GM23248 (cell line): ENCODE results near the gene HSD17B2. TPM values are rescaled to one million over a fixed set of nuclear protein-coding genes. Genes with fewer than 3 reads are reported as not detected.

Experiments
- DNase-seq: peaks from one replicate; pipeline ENCODE4 v3.0.0-alpha.2; 2015
- H2AFZ ChIP-seq: fragments of 200-600 bp; sonication (generic); 2 replicates; pipeline ENCODE4 v1.6.1; 2016; ENCODE audit warnings: antibody characterized with exemption
- H3F3A ChIP-seq: fragments of 200-600 bp; sonication (generic); 2 replicates; pipeline ENCODE4 v1.6.1; 2016; ENCODE audit warnings: mild to moderate bottlenecking, antibody characterized with exemption, mixed run types; ENCODE audit not compliant: insufficient read depth
- H3K27ac ChIP-seq: fragments of 200-600 bp; sonication (generic); 2 replicates; pipeline ENCODE4 v1.5.1; 2016; ENCODE audit warnings: mild to moderate bottlenecking
- H3K27me3 ChIP-seq: fragments of 200-600 bp; sonication (generic); replicated peaks from 2 replicates; pipeline ENCODE4 v1.6.1; 2016; ENCODE audit warnings: mild to moderate bottlenecking; ENCODE audit not compliant: insufficient read depth
- H3K36me3 ChIP-seq: fragments of 200-600 bp; sonication (generic); 2 replicates; pipeline ENCODE4 v1.6.1; 2016; ENCODE audit warnings: low read depth, mild to moderate bottlenecking
- H3K4me1 ChIP-seq: fragments of 200-600 bp; sonication (generic); 2 replicates; pipeline ENCODE4 v1.6.1; 2016; ENCODE audit warnings: mild to moderate bottlenecking; ENCODE audit not compliant: insufficient read depth
- H3K4me2 ChIP-seq: fragments of 200-600 bp; sonication (generic); one replicate; pipeline ENCODE4 v1.6.1; 2016; ENCODE audit warnings: mild to moderate bottlenecking; ENCODE audit not compliant: unreplicated experiment
- H3K4me3 ChIP-seq: fragments of 200-600 bp; sonication (generic); 2 replicates; pipeline ENCODE4 v1.5.1; 2016; ENCODE audit warnings: mild to moderate bottlenecking
- H3K79me2 ChIP-seq: fragments of 200-600 bp; sonication (generic); 2 replicates; pipeline ENCODE4 v1.6.1; 2016; ENCODE audit warnings: mild to moderate bottlenecking; ENCODE audit not compliant: insufficient read depth
- H3K9ac ChIP-seq: fragments of 200-600 bp; sonication (generic); 2 replicates; pipeline ENCODE4 v1.6.1; 2016; ENCODE audit warnings: mild to moderate bottlenecking
- H3K9me2 ChIP-seq: fragments of 200-600 bp; sonication (generic); 2 replicates; pipeline ENCODE4 v1.6.1; 2016; ENCODE audit warnings: mixed run types, mild to moderate bottlenecking, moderate library complexity; ENCODE audit not compliant: insufficient read depth
- H3K9me3 ChIP-seq: fragments of 200-600 bp; sonication (generic); one replicate; pipeline ENCODE4 v1.6.1; 2017; ENCODE audit warnings: low read depth
- H4K20me1 ChIP-seq: fragments of 200-600 bp; sonication (generic); 2 replicates; pipeline ENCODE4 v1.6.0; 2016; ENCODE audit not compliant: insufficient read depth
- EZH2 ChIP-seq: fragments of 200-600 bp; sonication (generic); IDR thresholded peaks from 2 replicates; pipeline ENCODE4 v1.6.1; 2018; ENCODE audit warnings: antibody characterized with exemption, mild to moderate bottlenecking; ENCODE audit not compliant: insufficient read depth, poor library complexity, severe bottlenecking
- EZH2phosphoT487 ChIP-seq: fragments of 200-600 bp; sonication (generic); IDR thresholded peaks from 2 replicates; pipeline ENCODE4 v1.6.1; 2018; ENCODE audit warnings: antibody characterized with exemption, moderate library complexity, mild to moderate bottlenecking, low read depth; ENCODE audit not compliant: insufficient read depth
- WGBS, 2 experiments: methylation state at CpG; one replicate each; pipeline ENCODE4 v1.1.6; 2015 to 2017; ENCODE audit warnings: low lambda C conversion rate in 2 of 2, low coverage in 1 of 2; ENCODE audit errors: missing lambda C conversion rate in 2 of 2; 5-methylcytosine and 5-hydroxymethylcytosine counted together
- in situ Hi-C: fragments of 300-500 bp; cut with MboI; formaldehyde crosslinking; loops from 2 replicates; pipeline ENCODE4 v1.15.0; 2020
- polyA plus RNA-seq: library from polyadenylated mRNA; unstranded; fragments of >200 nt; fragmentation: Nextera tagmentation; extraction: Ambion mirVana; gene quantifications from 2 replicates; pipeline ENCODE4 v1.2.1, GENCODE V29; 2016
- total RNA-seq: library from RNA; depleted of rRNA; stranded (reverse); fragments of >200 nt; shearing (Covaris generic); gene quantifications from 2 replicates; pipeline ENCODE4 v1.2.3, GENCODE V29; 2014

Gene HSD17B2
- total and polyA plus RNA-seq, 2 experiments from 2014 or later = not detected

GRCh38 chr16:82042846-82043245, 7.8 kb downstream of the HSD17B2 start:
- no peaks in the 10 kb centered on the region for H3K27me3 ChIP-seq
- no peaks in the 10 kb centered on the region for H3K9me2 ChIP-seq
- no peaks in the 10 kb centered on the region for H3K9me3 ChIP-seq
- no peak overlapping the region for H3K27ac ChIP-seq
- no peak overlapping the region for H3K4me3 ChIP-seq
- TF ChIP-seq EZH2phosphoT487 = no peak
- TF ChIP-seq EZH2 = no peak
- H3K36me3 ChIP-seq = no peaks in the 10 kb centered on the region
- no peaks in the 10 kb centered on the region for H4K20me1 ChIP-seq
- H3K4me2 ChIP-seq = no peak overlapping the region
- H3K79me2 ChIP-seq = no peaks in the 10 kb centered on the region
- in situ Hi-C loops = no loop called here
- 93 to 98% methylated on average over 2 of the region's 2 CpGs for WGBS, 2 experiments
- H3K4me1 ChIP-seq = peaks cover 12% of the 10 kb centered on the region
- peaks cover 13% of the 10 kb centered on the region for H3F3A ChIP-seq
- DNase-seq = no peak
- H3K9ac ChIP-seq = no peak overlapping the region
- no peak overlapping the region for H2AFZ ChIP-seq

GRCh38 chr16:82043680-82044584, 8.9 kb downstream of the HSD17B2 start:
- 27% methylated on average over 6 of the region's 6 CpGs for WGBS, 2 experiments
- H3K9me2 ChIP-seq = no peaks in the 10 kb centered on the region
- H3K9me3 ChIP-seq = no peaks in the 10 kb centered on the region
- H2AFZ ChIP-seq = no peak overlapping the region
- peak; percentile 94 for DNase-seq
- no peak for TF ChIP-seq EZH2
- no peak for TF ChIP-seq EZH2phosphoT487
- no peak overlapping the region; the same call in 1 of the 2 replicates for H3K4me3 ChIP-seq
- no peak overlapping the region for H3K9ac ChIP-seq
- H3K27me3 ChIP-seq = no peaks in the 10 kb centered on the region; the same call in 1 of the 2 replicates
- peaks cover 13% of the 10 kb centered on the region for H3F3A ChIP-seq
- peak overlapping the region; percentile 29 for H3K27ac ChIP-seq
- H4K20me1 ChIP-seq = no peaks in the 10 kb centered on the region
- no peak overlapping the region for H3K4me2 ChIP-seq
- no peaks in the 10 kb centered on the region for H3K79me2 ChIP-seq
- peaks cover 12% of the 10 kb centered on the region for H3K4me1 ChIP-seq
- in situ Hi-C loops = no loop called here
- no peaks in the 10 kb centered on the region for H3K36me3 ChIP-seq

GRCh38 chr16:82044585-82044911, 9.5 kb downstream of the HSD17B2 start:
- Histone ChIP-seq H3K9ac (no peak overlapping the region), H3K9me2 (no peaks in the 10 kb centered on the region), H3K4me3 (no peak overlapping the region), H3K4me2 (no peak overlapping the region), H3K27me3 (no peaks in the 10 kb centered on the region; the same call in 1 of the 2 replicates), H4K20me1 (no peaks in the 10 kb centered on the region), H2AFZ (no peak overlapping the region), H3K27ac (peak overlapping the region; percentile 29; the same call in 1 of the 2 replicates), H3K79me2 (no peaks in the 10 kb centered on the region), H3F3A (peaks cover 13% of the 10 kb centered on the region), H3K4me1 (peaks cover 12% of the 10 kb centered on the region), H3K9me3 (no peaks in the 10 kb centered on the region), H3K36me3 (no peaks in the 10 kb centered on the region)
- TF ChIP-seq EZH2phosphoT487 (no peak), EZH2 (no peak)
- DNase-seq = no peak
- in situ Hi-C loops = no loop called here
- WGBS, 2 experiments = 86 to 93% methylated on average over 3 of the region's 3 CpGs

- no peak for DNase-seq
- Histone ChIP-seq H3K36me3 (no peaks in the 10 kb centered on the region), H3F3A (peaks cover 13% of the 10 kb centered on the region), H3K27ac (no peak overlapping the region), H4K20me1 (no peaks in the 10 kb centered on the region), H3K9ac (no peak overlapping the region), H3K4me2 (no peak overlapping the region), H3K27me3 (peaks cover 4% of the 10 kb centered on the region), H3K79me2 (no peaks in the 10 kb centered on the region), H3K9me2 (no peaks in the 10 kb centered on the region), H3K4me1 (peaks cover 12% of the 10 kb centered on the region), H3K9me3 (no peaks in the 10 kb centered on the region), H3K4me3 (no peak overlapping the region), H2AFZ (no peak overlapping the region)
- no peak for TF ChIP-seq EZH2phosphoT487
- TF ChIP-seq EZH2 = no peak
- in situ Hi-C loops = no loop called here
- WGBS, 2 experiments = 67 to 76% methylated on average over 2 of the region's 2 CpGs
Observed at GRCh38 chr16:82045465-82045864, 10.4 kb downstream of the HSD17B2 start.
